ENCODE results near the gene ZFAND3.

Gene ZFAND3

DNA sequence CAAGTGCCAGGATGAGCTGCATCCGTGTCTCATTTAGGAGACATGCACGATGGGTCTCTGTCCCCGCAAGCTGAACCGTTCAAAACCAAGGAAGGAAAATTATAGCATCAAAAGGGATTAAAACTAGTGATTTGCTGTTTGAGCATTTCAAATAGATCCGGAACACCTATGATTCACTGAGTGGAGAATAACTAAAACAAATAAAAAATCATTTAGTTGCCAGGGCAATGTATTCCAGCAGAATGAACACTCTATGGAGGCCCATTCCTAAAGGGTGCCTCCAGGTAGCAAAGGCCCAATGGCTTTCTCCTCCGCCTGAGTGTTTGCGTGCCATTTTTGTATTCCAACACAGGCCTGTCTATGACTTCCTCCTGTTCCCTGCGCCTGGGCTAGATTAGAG, 354.8 kb downstream of the ZFAND3 start:
- in situ Hi-C loops (cut with HindIII; ENCODE audit: low sequenced_read_pairs) = no loop called here

DNA sequence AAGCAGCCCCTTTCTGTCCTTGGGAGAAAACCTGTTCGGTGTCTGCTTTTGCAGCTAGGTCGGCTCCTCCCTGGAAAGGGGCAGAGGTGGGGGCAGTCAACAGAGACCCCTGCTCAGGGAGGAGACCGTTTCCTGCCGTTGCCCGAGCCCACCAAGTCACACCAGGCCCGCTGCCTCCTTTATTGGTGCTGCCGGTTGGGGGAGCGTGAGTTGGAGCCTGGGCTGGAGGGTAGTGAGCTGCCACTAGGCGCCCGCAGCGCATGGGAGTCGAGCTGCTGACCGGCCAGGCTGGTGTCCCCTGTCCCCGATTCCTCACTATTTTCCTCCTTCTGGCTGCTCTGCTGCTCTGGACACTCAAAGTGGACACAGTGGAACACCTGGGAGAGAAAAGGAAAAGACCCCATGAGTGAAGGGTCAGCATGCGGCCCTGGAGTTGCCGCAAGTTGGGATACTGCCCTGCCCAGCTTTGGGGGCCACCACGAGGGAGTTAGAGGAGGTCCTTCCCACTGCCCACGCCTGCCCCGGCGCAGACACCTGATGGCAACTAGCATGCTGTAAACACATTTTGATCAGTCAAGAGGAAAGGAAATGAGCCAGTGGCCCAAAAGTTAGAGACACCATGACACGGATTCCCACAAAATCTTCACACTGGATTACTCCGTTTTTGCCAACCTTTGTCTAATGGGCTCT, 355.4 kb downstream of the ZFAND3 start:
- in situ Hi-C loops (cut with HindIII; ENCODE audit: low sequenced_read_pairs) = no loop called here

DNA sequence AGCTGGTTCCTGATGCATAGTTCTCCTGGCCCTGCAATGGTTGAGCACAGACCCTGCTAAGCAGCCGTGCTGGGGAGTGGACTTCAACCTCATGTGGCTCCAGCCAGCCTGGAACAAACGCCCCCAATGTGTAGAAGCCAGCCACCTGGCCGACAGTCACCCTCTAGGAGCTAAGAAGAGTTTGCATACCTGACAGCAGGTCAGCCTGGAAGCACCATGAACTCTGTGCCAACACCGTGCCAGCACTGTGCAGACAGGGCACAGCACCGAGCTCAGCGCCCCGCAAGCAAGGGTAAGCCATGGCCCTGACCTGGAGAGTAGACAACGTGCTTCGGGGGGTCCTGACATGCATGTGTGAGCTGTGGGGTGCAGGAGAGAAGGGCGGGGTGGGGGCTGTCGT, 356.3 kb downstream of the ZFAND3 start:
- in situ Hi-C loops (cut with HindIII; ENCODE audit: low sequenced_read_pairs) = no loop called here

DNA sequence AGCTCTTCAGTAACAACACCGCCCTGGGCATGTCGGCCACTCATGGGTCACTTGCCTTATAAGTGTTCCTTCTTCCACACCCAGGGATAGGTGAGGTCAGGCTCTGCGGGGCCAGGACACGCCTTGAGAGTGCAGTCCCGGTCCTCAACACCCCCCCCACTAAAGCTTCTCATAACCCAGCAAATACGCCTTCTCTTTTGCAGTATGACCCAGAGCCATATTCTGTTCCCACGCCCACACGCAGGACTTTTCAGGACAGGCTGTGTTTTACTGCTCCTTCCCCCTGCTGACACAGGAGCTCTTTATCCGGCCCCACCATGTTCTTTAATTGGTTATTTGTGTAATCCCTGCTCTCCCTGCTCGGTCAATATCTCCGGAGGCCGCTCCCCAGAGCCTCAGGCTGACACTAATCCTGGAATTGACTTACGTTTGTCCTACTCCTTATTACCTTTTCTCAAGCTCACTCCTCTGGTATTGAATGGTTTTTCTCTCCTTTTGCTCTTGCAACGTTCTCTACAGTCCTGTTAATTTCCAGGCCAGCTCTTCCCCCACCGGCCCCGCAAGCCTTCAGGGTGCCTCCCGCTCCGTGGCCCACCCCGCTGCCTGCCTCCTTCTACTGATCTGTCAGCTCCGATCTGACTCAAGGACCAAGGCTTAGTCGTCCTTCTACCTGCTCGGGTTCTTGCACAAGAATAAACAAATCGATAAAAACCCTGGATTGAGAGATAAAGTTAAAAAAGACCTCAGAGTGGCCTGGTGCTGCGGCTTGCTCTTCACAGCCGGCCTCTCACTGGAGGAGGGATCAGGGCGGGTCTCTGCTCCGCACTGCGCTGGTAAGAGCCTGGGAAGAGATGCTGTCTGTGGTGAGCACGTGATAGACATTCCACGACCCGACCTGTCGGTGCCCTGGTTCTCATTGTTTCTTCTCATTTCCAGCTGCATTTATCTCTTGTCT, 357.5 kb downstream of the ZFAND3 start:
- in situ Hi-C loops (cut with HindIII; ENCODE audit: low sequenced_read_pairs) = no loop called here

DNA sequence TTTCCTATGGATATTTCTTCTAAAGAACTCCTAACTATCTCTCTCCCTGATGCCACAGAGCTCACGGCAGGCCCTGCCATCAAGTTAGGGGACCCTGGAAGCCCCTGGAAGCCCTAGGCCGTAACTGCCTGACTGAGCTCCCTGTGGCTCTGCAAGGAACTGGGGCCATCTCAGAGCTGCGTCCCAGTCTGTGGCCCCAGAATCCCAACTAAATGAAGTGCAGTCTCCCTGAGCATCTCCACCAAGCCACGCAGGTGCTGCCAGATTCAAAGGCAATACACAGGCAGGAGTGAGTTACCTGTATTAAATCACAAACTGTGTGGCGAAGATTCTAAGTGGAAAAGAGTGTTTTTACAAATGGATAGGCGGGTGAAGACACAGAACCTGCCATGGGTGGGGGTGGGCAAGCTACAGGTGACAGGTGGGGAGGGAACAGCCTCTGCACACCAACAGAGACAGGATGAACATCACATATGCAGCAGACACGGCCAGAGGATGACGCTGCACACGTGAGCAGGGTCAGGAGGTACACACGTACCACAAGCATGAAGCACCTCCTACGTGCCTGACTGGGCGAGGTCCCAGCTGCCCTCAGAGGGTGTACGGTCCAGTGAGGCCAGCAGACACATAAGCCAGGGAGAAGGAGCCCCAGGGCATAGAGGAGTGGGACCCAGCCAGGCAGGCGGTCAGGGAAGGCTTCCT, 358.5 kb downstream of the ZFAND3 start:
- in situ Hi-C loops (cut with HindIII; ENCODE audit: low sequenced_read_pairs) = no loop called here

DNA sequence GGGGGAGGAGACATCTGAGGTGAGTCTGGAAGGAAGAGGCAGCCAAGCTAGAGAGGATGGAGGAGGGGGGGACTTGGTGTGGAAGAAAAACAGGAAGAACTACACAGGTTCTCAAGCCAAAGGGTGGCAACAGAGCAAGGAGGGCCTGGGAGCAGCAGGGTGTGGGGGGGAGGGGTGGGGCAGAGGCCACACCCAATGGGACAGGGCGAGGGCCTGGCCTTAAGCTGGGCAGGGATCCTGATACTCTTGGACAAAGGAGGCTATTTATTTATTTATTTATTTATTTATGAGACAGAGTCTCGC, 359.0 kb downstream of the ZFAND3 start:
- in situ Hi-C loops (cut with HindIII; ENCODE audit: low sequenced_read_pairs) = no loop called here

DNA sequence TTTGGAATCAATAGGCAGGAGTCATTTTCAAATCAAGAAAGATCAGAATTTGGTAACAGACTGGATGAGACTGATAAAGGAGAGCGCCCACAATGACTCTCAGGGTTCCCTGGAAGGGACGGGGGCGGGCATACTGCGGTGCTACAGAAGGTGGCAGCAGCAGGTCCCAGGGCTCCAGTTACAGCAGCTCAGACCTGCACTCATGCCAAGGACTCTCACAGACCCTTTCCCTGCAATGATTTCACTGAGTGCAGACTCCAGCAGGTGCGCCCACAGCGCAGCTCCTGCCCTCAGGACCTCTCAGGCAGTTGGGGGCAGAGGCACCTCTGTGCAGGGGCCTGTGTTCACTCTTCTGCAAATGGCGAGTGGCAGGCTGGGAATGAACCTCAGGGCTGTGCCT, 359.8 kb downstream of the ZFAND3 start:
- in situ Hi-C loops (cut with HindIII; ENCODE audit: low sequenced_read_pairs) = no loop called here

DNA sequence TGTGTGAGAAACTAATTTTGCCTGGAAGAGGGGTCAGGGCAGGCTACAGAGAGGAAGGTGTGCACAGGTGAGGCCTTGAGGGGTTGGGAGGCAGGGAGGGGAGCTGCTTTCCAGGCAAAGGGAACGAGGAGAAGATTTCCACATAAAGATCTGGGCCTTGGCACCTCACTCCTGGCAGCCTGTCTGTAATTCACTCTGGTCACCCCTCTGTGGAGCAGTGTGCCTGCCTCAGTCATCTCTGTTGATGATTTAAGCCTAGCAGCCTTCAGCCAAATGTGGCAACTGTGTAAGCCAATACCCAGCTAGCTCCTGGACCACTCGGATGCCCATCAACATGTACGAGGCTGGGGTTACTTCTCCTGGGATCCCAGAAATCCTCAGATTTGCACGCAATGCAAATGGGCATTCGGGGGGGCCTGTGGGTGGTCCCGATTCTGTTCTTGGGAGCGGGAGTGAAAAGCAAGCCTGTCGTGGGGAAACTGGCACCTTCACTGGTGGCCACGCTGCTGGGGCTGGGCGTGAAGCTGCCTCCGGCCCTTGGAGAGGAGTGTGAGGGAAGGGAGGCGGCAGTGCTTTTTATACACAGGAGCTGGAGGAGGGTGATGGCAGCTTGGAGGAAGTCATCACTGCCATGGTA, 360.4 kb downstream of the ZFAND3 start:
- in situ Hi-C loops (cut with HindIII; ENCODE audit: low sequenced_read_pairs) = no loop called here

DNA sequence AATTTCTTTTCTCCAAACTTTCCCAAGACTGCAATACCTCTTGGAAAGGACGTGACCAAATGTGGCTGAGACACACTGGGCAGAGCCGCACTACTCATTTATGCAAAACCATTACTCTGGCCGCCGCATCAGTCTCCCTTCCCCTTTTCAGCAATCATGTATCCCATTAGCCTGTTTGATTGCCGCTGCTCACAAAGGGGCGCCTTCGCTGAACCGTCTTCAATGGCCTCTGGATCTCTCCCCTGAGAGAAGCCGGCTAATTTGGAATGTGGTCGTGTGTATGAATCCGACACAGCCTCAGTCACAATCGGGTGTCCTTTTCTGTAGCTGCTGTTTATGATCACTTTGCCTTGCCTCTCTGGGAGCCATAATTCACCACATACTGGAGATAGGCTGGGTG, 361.1 kb downstream of the ZFAND3 start:
- in situ Hi-C loops (cut with HindIII; ENCODE audit: low sequenced_read_pairs) = no loop called here

DNA sequence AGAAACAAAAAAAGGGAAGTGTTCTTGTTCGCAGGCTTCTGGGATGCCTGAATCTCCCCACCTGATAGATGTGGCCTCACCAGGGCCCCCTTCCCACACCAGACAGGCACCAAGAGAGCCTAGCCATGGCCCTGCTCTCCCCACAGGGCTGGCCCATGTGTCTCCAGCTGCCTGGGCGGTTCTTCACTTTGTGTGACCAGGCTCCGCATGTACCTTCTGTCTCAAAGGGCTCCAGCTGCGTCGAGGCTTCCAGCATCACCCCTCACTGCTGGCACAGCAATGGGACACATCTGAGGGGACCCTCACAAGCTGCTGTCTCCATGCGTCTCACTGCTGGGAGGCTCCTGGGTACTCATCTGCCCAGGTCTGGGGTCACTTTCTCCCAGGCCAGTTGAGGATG, 362.9 kb downstream of the ZFAND3 start:
- in situ Hi-C loops (cut with HindIII; ENCODE audit: low sequenced_read_pairs) = no loop called here

DNA sequence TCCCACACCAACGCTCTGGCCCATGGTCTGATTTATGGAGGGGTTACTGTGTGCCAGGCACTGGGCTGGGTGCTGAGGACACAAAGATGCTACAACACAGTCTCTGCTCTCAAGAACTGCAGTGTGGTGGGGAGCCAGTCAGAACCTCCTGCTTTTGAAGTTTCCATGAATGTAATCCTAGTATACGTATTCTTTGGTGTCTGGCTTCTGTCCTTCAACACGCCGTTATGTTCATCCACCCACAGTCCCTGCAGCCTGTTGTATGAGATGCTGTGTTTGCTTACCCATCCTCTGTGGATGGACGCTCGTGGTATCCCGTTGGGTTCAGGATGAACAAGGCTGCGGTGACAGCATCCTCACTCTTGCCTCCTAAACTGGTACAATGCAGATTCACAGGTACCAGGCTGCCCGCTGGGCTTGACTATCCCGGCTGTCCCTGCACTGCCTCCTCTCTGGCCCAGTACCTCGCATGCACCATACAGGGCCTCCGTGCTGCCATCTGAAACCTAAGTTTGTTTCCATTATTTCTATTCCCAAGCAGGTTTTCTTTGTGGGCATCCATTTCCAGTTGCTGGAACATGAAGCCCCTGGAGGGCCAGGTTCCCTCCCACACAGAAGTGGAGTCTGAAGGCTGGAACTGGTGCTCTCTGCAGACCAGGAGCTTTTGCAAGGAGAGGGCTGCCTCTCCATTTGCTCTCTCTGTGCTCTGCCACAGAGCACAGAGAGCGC, 364.5 kb downstream of the ZFAND3 start:
- in situ Hi-C loops (cut with HindIII; ENCODE audit: low sequenced_read_pairs) = no loop called here

DNA sequence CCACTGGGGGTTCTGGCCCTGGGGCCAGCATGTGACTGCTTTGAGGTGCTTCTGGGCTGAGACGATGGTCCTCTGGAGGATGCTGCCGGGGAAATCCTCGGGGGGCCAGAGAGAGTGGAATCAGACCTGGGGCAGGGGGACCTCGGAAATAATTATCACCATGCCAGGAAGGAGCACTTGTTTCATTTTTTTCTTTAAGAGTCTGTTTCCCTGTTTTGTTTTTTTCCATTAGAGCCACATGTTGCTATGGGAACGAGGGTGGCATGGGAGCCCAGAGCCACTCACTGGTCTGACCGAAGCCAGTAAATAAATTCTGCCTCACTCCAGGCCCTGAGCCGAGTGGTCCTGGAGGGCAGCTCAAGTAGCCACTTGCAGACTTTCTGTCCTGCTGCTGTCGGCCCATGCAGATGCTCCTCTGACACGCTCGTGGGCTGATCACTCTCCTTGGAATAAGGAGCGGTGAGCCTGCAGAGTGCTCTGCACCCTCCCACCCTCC, 365.1 kb downstream of the ZFAND3 start:
- in situ Hi-C loops (cut with HindIII; ENCODE audit: low sequenced_read_pairs) = no loop called here

DNA sequence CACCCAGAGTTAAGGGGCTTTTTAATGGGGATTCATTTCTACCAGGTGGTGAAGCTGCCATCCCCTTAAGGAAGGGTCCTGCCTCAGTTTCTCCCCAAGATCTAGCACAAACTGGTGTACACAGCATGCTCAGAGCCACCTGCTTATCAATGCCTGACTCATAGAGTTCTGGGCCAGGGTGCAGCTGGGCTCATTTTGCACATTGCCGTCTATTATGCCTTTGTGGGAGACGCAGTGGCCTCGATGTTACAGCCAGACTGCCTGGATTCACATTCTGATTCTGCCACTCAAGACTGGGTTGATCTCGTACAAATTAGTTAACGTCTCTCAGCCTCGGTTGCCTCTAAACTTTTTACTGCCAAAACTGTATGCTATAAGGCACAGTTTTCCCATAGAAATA, 365.7 kb downstream of the ZFAND3 start:
- in situ Hi-C loops (cut with HindIII; ENCODE audit: low sequenced_read_pairs) = no loop called here

DNA sequence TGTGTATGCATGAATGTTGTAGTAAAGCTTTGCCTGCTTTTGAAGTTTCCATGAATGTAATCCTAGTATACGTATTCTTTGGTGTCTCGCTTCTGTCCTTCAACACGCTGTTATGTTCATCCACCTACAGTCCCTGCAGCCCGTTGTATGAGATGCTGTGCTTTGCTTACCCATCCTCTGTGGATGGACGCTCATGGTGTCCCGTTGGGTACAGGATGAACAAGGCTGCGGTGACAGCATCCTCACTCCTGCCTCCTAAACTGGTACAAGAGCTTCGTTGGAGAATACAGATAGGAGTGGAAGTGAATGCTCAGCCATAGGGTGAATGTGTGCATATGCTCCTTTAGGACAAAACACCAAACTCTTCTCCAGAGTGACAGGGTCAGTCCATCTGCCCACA, 366.2 kb downstream of the ZFAND3 start:
- in situ Hi-C loops (cut with HindIII; ENCODE audit: low sequenced_read_pairs) = no loop called here

DNA sequence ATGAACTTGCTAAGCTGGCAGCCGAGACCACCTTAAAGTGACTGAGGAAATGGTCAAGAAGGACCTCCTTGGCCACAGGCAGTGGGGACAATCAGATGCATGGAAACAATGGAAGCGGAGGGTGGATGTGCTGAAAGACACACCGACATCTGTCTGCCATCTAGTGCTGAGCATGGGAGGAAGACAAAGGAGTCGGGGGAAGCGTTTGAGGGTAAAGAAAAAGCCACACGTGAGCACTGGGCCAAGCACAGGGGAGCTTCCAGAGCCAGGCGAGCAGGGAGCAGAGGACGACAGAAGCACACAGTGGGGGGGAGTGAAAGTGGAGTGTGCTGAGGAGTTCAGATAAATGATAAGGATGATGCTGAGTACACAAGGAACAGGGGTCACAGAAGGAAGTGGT, 367.8 kb downstream of the ZFAND3 start:
- in situ Hi-C loops (cut with HindIII; ENCODE audit: low sequenced_read_pairs) = no loop called here

DNA sequence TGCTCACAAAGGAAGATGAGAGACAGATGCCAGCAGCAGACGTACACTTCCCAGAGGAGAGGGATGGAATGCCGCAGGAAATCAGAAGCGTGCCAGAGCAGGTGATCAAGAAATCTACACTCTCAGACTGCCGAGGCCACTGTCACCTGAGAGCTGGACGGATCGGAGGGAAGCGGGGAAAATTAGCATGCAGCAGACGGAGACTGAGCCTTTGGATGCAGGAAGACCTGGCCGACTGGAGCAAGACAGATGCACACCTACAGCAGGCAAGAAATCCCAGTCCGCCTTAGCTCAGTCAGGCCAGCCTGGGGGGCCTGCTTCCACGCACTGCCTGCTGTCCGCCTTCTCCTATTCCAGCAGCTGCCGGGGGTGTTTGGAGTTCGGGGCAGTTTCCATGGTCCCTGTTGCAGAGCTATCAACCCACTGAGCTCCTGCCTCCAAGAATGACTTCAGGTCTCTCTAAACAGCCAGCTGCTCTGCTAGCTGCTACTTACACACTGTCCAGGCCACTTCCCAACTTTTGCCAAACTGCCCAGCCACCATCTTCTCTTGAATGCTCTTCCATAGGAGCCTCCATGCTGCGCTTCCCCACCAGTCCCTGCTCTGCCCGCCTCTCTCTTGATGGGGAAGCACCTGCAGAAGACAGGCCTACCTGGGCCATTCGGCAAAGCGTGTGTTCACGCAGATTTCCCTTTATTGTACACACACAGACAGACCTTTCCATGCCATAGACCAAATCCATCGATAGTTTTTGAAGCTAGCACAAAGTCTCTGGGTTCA, 368.5 kb downstream of the ZFAND3 start:
- in situ Hi-C loops (cut with HindIII; ENCODE audit: low sequenced_read_pairs) = no loop called here

DNA sequence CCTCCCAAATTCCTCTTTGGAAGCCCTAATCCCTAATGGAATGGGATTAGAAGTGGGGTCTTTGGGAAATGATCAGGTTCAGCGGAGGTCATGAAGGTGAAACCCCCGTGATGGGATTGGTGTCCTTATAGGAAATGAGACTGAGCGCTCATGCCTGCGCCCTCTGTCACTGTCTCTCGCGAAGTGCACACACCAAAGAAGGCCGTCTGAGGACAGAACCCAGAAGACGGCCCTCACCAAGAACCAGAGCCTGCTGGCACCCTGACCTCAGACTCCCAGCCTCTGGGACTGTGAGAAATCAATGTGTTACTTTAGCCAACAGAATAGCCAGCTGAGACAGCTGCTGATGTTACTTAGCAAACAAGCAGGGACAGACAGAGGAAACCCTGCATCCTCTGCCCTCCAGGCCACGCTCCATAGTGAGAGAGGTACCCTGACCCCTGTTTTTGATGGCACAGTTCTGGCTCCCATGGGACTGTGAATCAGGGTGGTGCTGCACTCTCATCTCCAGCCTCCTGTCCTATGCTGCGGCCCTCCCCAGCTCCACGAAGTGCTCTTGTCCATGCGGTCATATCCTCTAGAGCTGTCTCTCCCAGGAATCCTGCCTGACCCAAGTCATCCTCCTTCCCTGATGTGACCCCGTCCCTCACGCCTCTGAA, 369.3 kb downstream of the ZFAND3 start:
- in situ Hi-C loops (cut with HindIII; ENCODE audit: low sequenced_read_pairs) = no loop called here

DNA sequence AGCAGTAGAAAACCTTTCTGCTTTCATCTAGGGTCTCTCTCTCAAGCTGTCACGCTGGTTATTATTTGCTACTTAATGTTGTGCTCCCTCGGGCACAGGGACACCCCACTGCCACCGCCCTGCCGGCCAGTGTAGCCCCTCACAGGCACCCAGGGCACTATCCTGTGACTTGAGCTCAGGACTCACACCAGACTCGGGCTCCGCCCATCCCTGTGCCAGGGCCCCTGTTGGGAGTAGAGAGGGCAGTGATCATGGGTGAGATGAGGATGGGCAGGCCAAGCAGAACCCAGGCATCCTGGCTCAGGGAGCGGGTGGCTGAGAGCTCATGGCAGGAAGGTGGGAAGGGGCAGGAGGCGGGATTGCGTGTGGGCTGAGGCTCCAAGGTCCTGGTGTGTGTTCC, 371.9 kb downstream of the ZFAND3 start:
- in situ Hi-C loops (cut with HindIII; ENCODE audit: low sequenced_read_pairs) = no loop called here

DNA sequence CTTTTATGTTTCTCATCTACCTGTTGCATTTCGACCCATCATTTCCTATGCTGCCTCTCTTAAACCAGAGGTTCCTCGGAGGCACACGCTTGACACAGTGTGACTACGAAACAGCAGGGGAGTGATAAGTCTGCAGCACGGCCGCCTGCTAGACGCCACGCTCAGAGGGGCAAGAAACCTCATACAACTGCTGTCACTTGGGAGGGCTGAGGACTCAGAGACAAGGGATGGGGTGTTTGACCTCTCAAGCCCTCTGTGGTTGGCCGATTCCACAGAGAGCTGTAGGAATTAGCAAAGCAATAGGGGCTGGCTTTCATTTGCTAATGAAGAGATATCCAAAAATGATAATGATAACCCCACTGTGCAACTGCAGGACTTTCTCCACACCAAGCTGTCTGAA, 372.5 kb downstream of the ZFAND3 start:
- in situ Hi-C loops (cut with HindIII; ENCODE audit: low sequenced_read_pairs) = no loop called here

Measured in DLD1 (cell line).